CD14-positive monocyte (primary cell): Measurements from ENCODE around the gene BCOR. TPM values are rescaled to one million over a fixed set of nuclear protein-coding genes. Genes with fewer than 3 reads are reported as not detected.

ENCODE experiments used
- DNase-seq, 3 donors: peaks; one replicate each; pipeline ENCODE4 v3.0.0-alpha.2; 2011 to 2022
- H2AFZ ChIP-seq: 2 replicates; pipeline ENCODE4 v1.6.0; 2012; ENCODE audit warnings: mild to moderate bottlenecking, low read depth, low read length, inconsistent platforms; ENCODE audit not compliant: insufficient read depth, poor library complexity, severe bottlenecking
- H3K27ac ChIP-seq, 2 donors: 1 replicate in 1 of 2; 2 replicates in 1 of 2; pipeline ENCODE4 v1.5.1; 2012 to 2013; ENCODE audit warnings: low read length in 2 of 2, control low read depth in 1 of 2, inconsistent platforms in 1 of 2, low read depth in 1 of 2, mild to moderate bottlenecking in 1 of 2
- H3K27me3 ChIP-seq, 2 donors: one replicate each; pipeline versions ENCODE4 v1.6.0 to v1.6.1; 2011 to 2013; ENCODE audit warnings: low read length in 2 of 2; ENCODE audit not compliant: control insufficient read depth in 2 of 2, insufficient read depth in 2 of 2
- H3K36me3 ChIP-seq, 2 donors: replicated peaks in 1 of 2; 1 replicate in 1 of 2; 2 replicates in 1 of 2; pipeline versions ENCODE4 v1.5.1 to v1.6.1; 2012 to 2013; ENCODE audit warnings: low read length in 2 of 2, control low read depth in 1 of 2, inconsistent platforms in 1 of 2, mild to moderate bottlenecking in 1 of 2; ENCODE audit not compliant: insufficient read depth in 2 of 2, control insufficient read depth in 1 of 2
- H3K4me1 ChIP-seq, 2 donors: 1 replicate in 1 of 2; 2 replicates in 1 of 2; pipeline versions ENCODE4 v1.5.1 to v1.6.1; 2012 to 2013; ENCODE audit warnings: low read length in 2 of 2, control low read depth in 1 of 2, inconsistent platforms in 1 of 2, mild to moderate bottlenecking in 1 of 2, moderate library complexity in 1 of 2; ENCODE audit not compliant: insufficient read depth in 2 of 2, control insufficient read depth in 1 of 2
- H3K4me2 ChIP-seq: replicated peaks from 2 replicates; pipeline ENCODE3; 2012; ENCODE audit warnings: low read length, moderate library complexity, mild to moderate bottlenecking; ENCODE audit not compliant: poor library complexity, severe bottlenecking; ENCODE audit errors: extremely low read depth
- H3K4me3 ChIP-seq, 3 experiments: fragments of 200-600 bp in 1 of 3; sonication (generic) in 1 of 3; replicated peaks in 1 of 3; 1 replicate in 2 of 3; 2 replicates in 1 of 3; pipeline ENCODE4 v1.5.1; 2011 to 2013; ENCODE audit warnings: low read length in 3 of 3, mild to moderate bottlenecking in 3 of 3, control low read depth in 2 of 3, low read depth in 2 of 3, inconsistent platforms in 1 of 3, moderate library complexity in 1 of 3
- H3K79me2 ChIP-seq: 2 replicates; pipeline ENCODE4 v1.6.0; 2012; ENCODE audit warnings: mild to moderate bottlenecking, control low read depth, inconsistent platforms, low read length, moderate library complexity; ENCODE audit not compliant: insufficient read depth
- H3K9ac ChIP-seq: 2 replicates; pipeline ENCODE4 v1.6.0; 2017; ENCODE audit warnings: low read length, mild to moderate bottlenecking; ENCODE audit not compliant: insufficient read depth, poor library complexity, severe bottlenecking
- H3K9me3 ChIP-seq, 2 donors: replicated peaks in 1 of 2; 1 replicate in 1 of 2; 2 replicates in 1 of 2; pipeline versions ENCODE4 v1.5.1 to v1.6.1; 2012 to 2013; ENCODE audit warnings: low read length in 2 of 2, control low read depth in 1 of 2; ENCODE audit not compliant: control insufficient read depth in 1 of 2, insufficient read depth in 1 of 2
- H4K20me1 ChIP-seq: 2 replicates; pipeline ENCODE4 v1.6.0; 2012; ENCODE audit warnings: mild to moderate bottlenecking, low read length, control low read depth, moderate library complexity; ENCODE audit not compliant: insufficient read depth
- H3K27ac Mint-ChIP-seq, 7 donors: one replicate each; pipeline ENCODE4 v1.8.0; 2020; ENCODE audit warnings: mild to moderate bottlenecking in 7 of 7, mixed read lengths in 7 of 7, moderate library complexity in 6 of 7, inconsistent platforms in 2 of 7
- H3K27me3 Mint-ChIP-seq, 3 donors: one replicate each; pipeline ENCODE4 v1.8.0; 2021 to 2022; ENCODE audit warnings: low read depth in 3 of 3, mild to moderate bottlenecking in 3 of 3, mixed read lengths in 3 of 3, moderate library complexity in 3 of 3, inconsistent platforms in 1 of 3
- H3K36me3 Mint-ChIP-seq, 2 donors: one replicate each; pipeline ENCODE4 v1.8.0; 2020; ENCODE audit warnings: mixed read lengths in 2 of 2, inconsistent platforms in 1 of 2, mild to moderate bottlenecking in 1 of 2
- H3K4me1 Mint-ChIP-seq: one replicate; pipeline ENCODE4 v1.8.0; 2020; ENCODE audit warnings: mild to moderate bottlenecking, mixed read lengths
- H3K4me3 Mint-ChIP-seq, 2 donors: one replicate each; pipeline ENCODE4 v1.8.0; 2020; ENCODE audit warnings: mild to moderate bottlenecking in 2 of 2, mixed read lengths in 2 of 2, moderate library complexity in 1 of 2
- H3K9me3 Mint-ChIP-seq, 7 donors: one replicate each; pipeline ENCODE4 v1.8.0; 2020 to 2022; ENCODE audit warnings: mixed read lengths in 7 of 7, mild to moderate bottlenecking in 6 of 7, moderate library complexity in 6 of 7, inconsistent platforms in 2 of 7
- WGBS: methylation state at CpG from one replicate; pipeline ENCODE4 v1.1.5; 2013; ENCODE audit warnings: missing lambda C conversion rate; ENCODE audit not compliant: insufficient coverage; 5-methylcytosine and 5-hydroxymethylcytosine counted together
- intact Hi-C, 2 donors: fragments of 100-400 bp; cut with micrococcal nuclease; formaldehyde crosslinking; loops; one replicate each; pipeline versions ENCODE4 v1.15.0 to v1.15.1; 2023
- polyA plus RNA-seq, 3 donors: library from polyadenylated mRNA; depleted of rRNA in 1 of 3; unstranded in 2 of 3; stranded (reverse) in 1 of 3; fragments of 300-500 nt in 2 of 3; fragments of >200 nt in 1 of 3; fragmentation: Illumina TruSeq in 2 of 3; gene quantifications; 1 replicate in 2 of 3; 2 replicates in 1 of 3; pipeline ENCODE4 v1.2.3, GENCODE V29; 2012 to 2021
- TF ChIP-seq, protein P1 (sequence below): fragments of 200-600 bp; IDR thresholded peaks from one replicate; pipeline ENCODE4 v1.8.0; 2022; ENCODE audit warnings: antibody characterized with exemption, mild to moderate bottlenecking

Gene BCOR
- polyA plus RNA-seq, 3 donors: 1.1 to 8.2 (median 2.6) TPM

GRCh38 chrX:40035726-40036125 lies 62.0 kb downstream of the BCOR start:
- no peaks in the 10 kb centered on the region for H3K36me3 ChIP-seq
- H3K4me1 ChIP-seq: peaks cover 4 to 6% of the 10 kb centered on the region in 2 donors
- H3K9me3 Mint-ChIP-seq: peaks cover 0 to 33% (median 8%) of the 10 kb centered on the region in 7 donors
- peaks cover 4 to 6% of the 10 kb centered on the region in 2 donors for H3K9me3 ChIP-seq
- no peaks in the 10 kb centered on the region for H3K27me3 ChIP-seq
- no peak overlapping the region for H3K27ac ChIP-seq
- H3K79me2 ChIP-seq: no peaks in the 10 kb centered on the region
- H3K27me3 Mint-ChIP-seq: peaks cover 0 to 5% (median 2%) of the 10 kb centered on the region in 3 donors
- no peak overlapping the region for H3K4me3 Mint-ChIP-seq
- no peaks in the 10 kb centered on the region for H3K36me3 Mint-ChIP-seq
- intact Hi-C loops: no loop called here
- no peak overlapping the region for H3K27ac Mint-ChIP-seq
- H3K4me3 ChIP-seq: no peak overlapping the region
- no peak overlapping the region for H3K9ac ChIP-seq
- no peak overlapping the region for H2AFZ ChIP-seq
- peaks cover 10% of the 10 kb centered on the region for H3K4me1 Mint-ChIP-seq
- WGBS: 100% methylated on average over 1 of the region's 5 CpGs
- no peaks in the 10 kb centered on the region for H4K20me1 ChIP-seq
- DNase-seq: no peak
- TF ChIP-seq, protein P1, sequence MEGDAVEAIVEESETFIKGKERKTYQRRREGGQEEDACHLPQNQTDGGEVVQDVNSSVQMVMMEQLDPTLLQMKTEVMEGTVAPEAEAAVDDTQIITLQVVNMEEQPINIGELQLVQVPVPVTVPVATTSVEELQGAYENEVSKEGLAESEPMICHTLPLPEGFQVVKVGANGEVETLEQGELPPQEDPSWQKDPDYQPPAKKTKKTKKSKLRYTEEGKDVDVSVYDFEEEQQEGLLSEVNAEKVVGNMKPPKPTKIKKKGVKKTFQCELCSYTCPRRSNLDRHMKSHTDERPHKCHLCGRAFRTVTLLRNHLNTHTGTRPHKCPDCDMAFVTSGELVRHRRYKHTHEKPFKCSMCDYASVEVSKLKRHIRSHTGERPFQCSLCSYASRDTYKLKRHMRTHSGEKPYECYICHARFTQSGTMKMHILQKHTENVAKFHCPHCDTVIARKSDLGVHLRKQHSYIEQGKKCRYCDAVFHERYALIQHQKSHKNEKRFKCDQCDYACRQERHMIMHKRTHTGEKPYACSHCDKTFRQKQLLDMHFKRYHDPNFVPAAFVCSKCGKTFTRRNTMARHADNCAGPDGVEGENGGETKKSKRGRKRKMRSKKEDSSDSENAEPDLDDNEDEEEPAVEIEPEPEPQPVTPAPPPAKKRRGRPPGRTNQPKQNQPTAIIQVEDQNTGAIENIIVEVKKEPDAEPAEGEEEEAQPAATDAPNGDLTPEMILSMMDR: no peak
- no peak overlapping the region for H3K4me2 ChIP-seq

- H3K4me3 Mint-ChIP-seq: no peak overlapping the region
- Histone ChIP-seq H3K4me1 (peaks cover under 1 to 7% of the 10 kb centered on the region in 2 donors), H4K20me1 (no peaks in the 10 kb centered on the region), H3K36me3 (no peaks in the 10 kb centered on the region), H3K79me2 (no peaks in the 10 kb centered on the region), H3K27ac (no peak overlapping the region), H3K27me3 (no peaks in the 10 kb centered on the region), H3K4me2 (no peak overlapping the region), H3K9ac (no peak overlapping the region), H3K9me3 (peaks cover 0 to 2% of the 10 kb centered on the region in 2 donors), H2AFZ (no peak overlapping the region), H3K4me3 (no peak overlapping the region)
- no peak for DNase-seq
- H3K27ac Mint-ChIP-seq: no peak overlapping the region
- no peaks in the 10 kb centered on the region for H3K36me3 Mint-ChIP-seq
- no CpG with 5 or more reads among the region's 5 CpGs for WGBS
- intact Hi-C loops: no loop called here
- H3K4me1 Mint-ChIP-seq: peaks cover 6% of the 10 kb centered on the region
- H3K9me3 Mint-ChIP-seq: peaks cover 0 to 19% (median 0%) of the 10 kb centered on the region in 7 donors
- peaks cover 2 to 4% (median 2%) of the 10 kb centered on the region in 3 donors for H3K27me3 Mint-ChIP-seq
- TF ChIP-seq, protein P1: no peak
These were observed 65.8 kb downstream of the BCOR start for GRCh38 chrX:40031911-40032310.
